Measurements from ENCODE around the gene ZBTB1.

ZBTB1 gene

DNA sequence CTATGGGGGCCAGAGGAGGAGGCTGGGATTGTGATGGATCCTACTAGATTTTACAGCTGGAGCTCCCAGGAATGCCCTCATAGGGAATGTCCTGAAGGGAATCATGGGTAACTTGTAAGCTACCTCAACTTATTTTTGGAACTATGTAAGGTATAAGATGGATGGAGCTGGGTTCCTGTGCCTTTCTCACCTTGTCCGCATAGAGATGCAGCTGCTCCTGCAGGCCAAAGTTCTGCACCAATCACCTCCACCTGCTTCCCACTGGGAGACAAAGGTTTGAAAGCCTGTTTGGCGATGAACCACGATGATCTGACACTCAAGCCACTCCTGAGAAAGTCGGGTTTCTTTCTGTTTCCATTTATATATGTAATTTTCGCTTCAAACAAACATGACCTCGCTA is 39.9 kb upstream of the ZBTB1 start:
- DNase-seq = peak; percentile 14
- Histone ChIP-seq H3K27me3 (ENCODE audit: insufficient read depth, low read depth, severe bottlenecking) (no peaks in the 10 kb centered on the region), H3K4me3 (ENCODE audit: low read depth, low read length) (peak overlapping the region; percentile 70), H3K27ac (peak overlapping the region; percentile 66), H3K9me3 (ENCODE audit: severe bottlenecking) (no peaks in the 10 kb centered on the region), H3K36me3 (peaks cover 6% of the 10 kb centered on the region)
- TF ChIP-seq CTCF (IDR thresholded peaks at IDR 0.05; ENCODE audit: low read depth, low read length) = no peak

DNA sequence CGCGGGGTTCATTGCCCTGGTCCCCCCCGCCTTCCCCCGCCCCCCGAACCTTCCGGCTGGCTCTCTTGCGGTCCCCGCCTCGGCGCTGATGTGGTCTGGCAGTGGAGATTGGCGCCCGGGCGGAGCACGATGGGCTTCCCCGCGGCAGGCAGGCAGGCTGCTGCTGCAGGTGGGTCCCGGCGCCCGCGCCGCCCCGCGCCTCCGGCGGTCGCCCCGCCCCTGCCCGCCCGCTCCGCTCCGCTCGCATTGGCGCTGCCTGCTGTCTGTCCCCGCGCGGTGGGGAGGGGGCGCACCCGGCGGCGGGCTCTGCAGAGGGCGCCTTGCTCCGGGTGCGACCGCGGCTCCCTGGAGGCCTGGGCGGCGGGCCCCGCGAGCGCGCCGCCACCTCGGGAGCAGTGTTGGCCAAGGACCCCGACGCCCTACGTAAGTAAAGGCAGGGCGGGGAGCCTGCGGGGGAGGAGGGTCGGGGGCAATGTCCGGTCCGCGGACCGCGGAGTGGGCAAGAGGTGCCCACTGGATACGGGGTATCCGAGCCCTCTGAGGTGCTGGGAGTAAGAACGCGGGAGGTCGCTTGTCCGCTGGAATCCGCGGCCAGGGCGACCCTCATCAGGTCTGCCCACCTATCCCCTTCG is 39.3 kb upstream of the ZBTB1 start, which contains the start of gene AKAP5:
Gene AKAP5, plus strand, starts transcription at position 309 of the 632 bp plus-strand sequence. CDS start 2,896 bp downstream, outside the sequence.
- H3K27me3 ChIP-seq (ENCODE audit: insufficient read depth, low read depth, severe bottlenecking) = no peaks in the 10 kb centered on the region
- H3K27ac ChIP-seq = peak within 1 kb of the TSS; percentile 66
- peak within 1 kb of the TSS; percentile 70 for H3K4me3 ChIP-seq (ENCODE audit: low read depth, low read length)
- H3K9me3 ChIP-seq (ENCODE audit: severe bottlenecking) = no peaks in the 10 kb centered on the region
- TF ChIP-seq CTCF (IDR thresholded peaks at IDR 0.05; ENCODE audit: low read depth, low read length) = no peak
- H3K36me3 ChIP-seq = peaks cover 8% of the 10 kb centered on the region
- peak; percentile 83 for DNase-seq

GRCh38 chr14:64465831-64466554 is 38.6 kb upstream of the ZBTB1 start:
- H3K27ac ChIP-seq = peak overlapping the region; percentile 60; the same call in 1 of the 2 replicates
- DNase-seq = peak; percentile 29

DNA sequence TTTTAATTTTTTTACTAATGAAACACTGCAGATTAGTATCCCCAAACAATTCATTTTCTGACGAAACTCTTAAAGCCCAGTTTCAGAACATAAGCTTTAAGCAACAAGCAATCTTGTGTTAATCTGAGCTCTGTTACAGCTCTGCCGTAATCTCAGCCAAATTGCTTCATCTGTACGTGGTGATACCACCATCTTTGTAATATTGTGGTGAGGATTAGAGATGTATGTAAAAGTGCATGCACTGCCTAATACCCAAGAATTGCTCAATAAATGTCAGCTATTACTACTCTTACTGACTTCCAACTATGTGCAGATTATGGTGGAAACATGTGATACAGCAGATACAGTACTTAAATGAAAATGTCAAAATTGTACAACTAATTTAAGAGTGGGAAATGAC is 37.5 kb upstream of the ZBTB1 start:
- Histone ChIP-seq H3K36me3 (peaks cover 5% of the 10 kb centered on the region), H3K4me3 (ENCODE audit: low read depth, low read length) (no peak overlapping the region), H3K9me3 (ENCODE audit: severe bottlenecking) (no peaks in the 10 kb centered on the region), H3K27me3 (ENCODE audit: insufficient read depth, low read depth, severe bottlenecking) (no peaks in the 10 kb centered on the region), H3K27ac (no peak overlapping the region)
- TF ChIP-seq CTCF (IDR thresholded peaks at IDR 0.05; ENCODE audit: low read depth, low read length) = no peak
- no peak for DNase-seq

More at GRCh38 chr14:64465831-64466554, 38.6 kb upstream of the ZBTB1 start:
- Histone ChIP-seq H3K9me3 (ENCODE audit: severe bottlenecking) (no peaks in the 10 kb centered on the region), H3K36me3 (peaks cover 5% of the 10 kb centered on the region), H3K27me3 (ENCODE audit: insufficient read depth, low read depth, severe bottlenecking) (no peaks in the 10 kb centered on the region), H3K4me3 (ENCODE audit: low read depth, low read length) (peak overlapping the region; percentile 51)
- no peak for TF ChIP-seq CTCF (IDR thresholded peaks at IDR 0.05; ENCODE audit: low read depth, low read length)

DNA sequence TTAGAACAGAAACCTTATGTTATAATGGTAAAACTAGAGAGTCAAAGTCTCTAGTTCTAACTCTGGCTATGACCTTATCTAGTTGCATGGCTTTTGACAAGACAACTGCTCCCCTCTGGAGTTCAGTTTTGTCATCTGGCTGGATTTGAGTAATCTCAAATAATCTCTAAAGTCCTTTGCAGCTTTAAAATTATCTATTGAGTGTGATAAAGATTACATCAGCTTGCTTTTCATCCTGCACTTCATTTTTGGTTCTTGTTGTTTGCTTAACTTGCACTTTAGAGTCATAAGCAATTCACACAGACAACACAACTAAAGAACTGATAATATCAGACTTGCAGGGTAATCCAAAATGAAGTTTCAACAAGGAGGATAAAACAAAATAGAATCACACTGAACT is 37.0 kb upstream of the ZBTB1 start:
- H3K27me3 ChIP-seq (ENCODE audit: insufficient read depth, low read depth, severe bottlenecking) = no peaks in the 10 kb centered on the region
- no peak overlapping the region for H3K27ac ChIP-seq
- TF ChIP-seq CTCF (IDR thresholded peaks at IDR 0.05; ENCODE audit: low read depth, low read length) = no peak
- H3K4me3 ChIP-seq (ENCODE audit: low read depth, low read length) = no peak overlapping the region
- H3K9me3 ChIP-seq (ENCODE audit: severe bottlenecking) = no peaks in the 10 kb centered on the region
- H3K36me3 ChIP-seq = peaks cover 5% of the 10 kb centered on the region
- no peak for DNase-seq

All from WERI-Rb-1 (cell line).